HEK293T (cell line): Measurements from ENCODE around the gene ITLN1.

Source experiments
- FOXK2 ChIP-seq: fragments of 450-650 bp; IDR thresholded peaks from 2 replicates; pipeline ENCODE4 v1.6.1; 2016; ENCODE audit warnings: mild to moderate bottlenecking
- SP1 ChIP-seq: fragments of 450-650 bp; IDR thresholded peaks from 2 replicates; pipeline ENCODE4 v1.6.1; 2017
- SUZ12 ChIP-seq: fragments of 450-650 bp; IDR thresholded peaks from 2 replicates; pipeline ENCODE4 v1.6.1; 2016; ENCODE audit warnings: mild to moderate bottlenecking

- TF ChIP-seq SUZ12 = no peak
- TF ChIP-seq FOXK2 = no peak
- no peak for TF ChIP-seq SP1
These were observed 43.9 kb downstream of the ITLN1 start for GRCh38 chr1:160841079-160841478.
